ENCODE data around the gene PLXNA3. TPM values are rescaled to one million over a fixed set of nuclear protein-coding genes. Genes with fewer than 3 reads are reported as not detected.

The PLXNA3 gene
- total RNA-seq, 2 experiments from 2014 or later, result 35.1 to 38.1 TPM

- peaks cover 38% of the 10 kb centered on the region for H3K36me3 ChIP-seq (ENCODE audit: insufficient read depth, low read length)
- peaks cover 21% of the 10 kb centered on the region for H3K36me3 Mint-ChIP-seq (ENCODE audit: low read depth)
- H3K4me1 Mint-ChIP-seq (ENCODE audit: low read depth), result no peaks in the 10 kb centered on the region
- no peak for TF ChIP-seq CTCF (IDR thresholded peaks at IDR 0.05)
- no peaks in the 10 kb centered on the region for H3K9me3 ChIP-seq (ENCODE audit: control insufficient read depth in 1 of 2, insufficient read depth in 1 of 2, low read length in 2 of 2)
- POLR2A ChIA-PET, result no interaction called here
- CTCF ChIA-PET, result no interaction called here
- ATAC-seq (ENCODE audit: poor library complexity), result no peak
- intact Hi-C loops (cut with DNase I, micrococcal nuclease), result no loop called here
- H3K27me3 ChIP-seq (ENCODE audit: control insufficient read depth in 1 of 2, insufficient read depth in 2 of 2, low read length in 2 of 2), result no peaks in the 10 kb centered on the region
- H3K4me3 Mint-ChIP-seq, result no peak overlapping the region
- H3K27ac ChIP-seq (ENCODE audit: low read depth in 1 of 2, low read length in 2 of 2), result no peak overlapping the region
- H3K4me1 ChIP-seq (ENCODE audit: insufficient read depth, low read length), result peaks cover 24% of the 10 kb centered on the region
- DNase-seq, result no peak
- no peaks in the 10 kb centered on the region for H3K27me3 Mint-ChIP-seq
- H3K4me3 ChIP-seq (ENCODE audit: low read length), result no peak overlapping the region
- no peak overlapping the region for H3K27ac Mint-ChIP-seq
- H3K9me3 Mint-ChIP-seq, result no peaks in the 10 kb centered on the region
Measured at GRCh38 chrX:154449618-154450017, 8.5 kb upstream of the PLXNA3 start.

- Mint-ChIP-seq H3K27ac (no peak overlapping the region), H3K36me3 (ENCODE audit: low read depth) (peaks cover 21% of the 10 kb centered on the region), H3K4me3 (no peak overlapping the region), H3K4me1 (ENCODE audit: low read depth) (no peaks in the 10 kb centered on the region), H3K27me3 (no peaks in the 10 kb centered on the region), H3K9me3 (no peaks in the 10 kb centered on the region)
- intact Hi-C loops (cut with DNase I, micrococcal nuclease), result no loop called here
- H3K36me3 ChIP-seq (ENCODE audit: insufficient read depth, low read length), result peaks cover 38% of the 10 kb centered on the region
- DNase-seq (no peak), ATAC-seq (ENCODE audit: poor library complexity) (no peak)
- no peak for TF ChIP-seq CTCF (IDR thresholded peaks at IDR 0.05)
- no peaks in the 10 kb centered on the region for H3K9me3 ChIP-seq (ENCODE audit: control insufficient read depth in 1 of 2, insufficient read depth in 1 of 2, low read length in 2 of 2)
- H3K4me1 ChIP-seq (ENCODE audit: insufficient read depth, low read length), result peaks cover 17% of the 10 kb centered on the region
- POLR2A ChIA-PET, result no interaction called here
- no peak overlapping the region for H3K4me3 ChIP-seq (ENCODE audit: low read length)
- CTCF ChIA-PET, result no interaction called here
- H3K27ac ChIP-seq (ENCODE audit: low read depth in 1 of 2, low read length in 2 of 2), result no peak overlapping the region
- no peaks in the 10 kb centered on the region for H3K27me3 ChIP-seq (ENCODE audit: control insufficient read depth in 1 of 2, insufficient read depth in 2 of 2, low read length in 2 of 2)
Measured at GRCh38 chrX:154450312-154450711, 7.8 kb upstream of the PLXNA3 start.

- Mint-ChIP-seq H3K27me3 (no peaks in the 10 kb centered on the region), H3K27ac (no peak overlapping the region), H3K36me3 (ENCODE audit: low read depth) (peaks cover 16% of the 10 kb centered on the region), H3K4me1 (ENCODE audit: low read depth) (peaks cover 5% of the 10 kb centered on the region), H3K9me3 (no peaks in the 10 kb centered on the region), H3K4me3 (no peak overlapping the region)
- CTCF ChIA-PET, result no interaction called here
- Histone ChIP-seq H3K4me3 (ENCODE audit: low read length) (no peak overlapping the region), H3K9me3 (ENCODE audit: control insufficient read depth in 1 of 2, insufficient read depth in 1 of 2, low read length in 2 of 2) (no peaks in the 10 kb centered on the region), H3K27me3 (ENCODE audit: control insufficient read depth in 1 of 2, insufficient read depth in 2 of 2, low read length in 2 of 2) (no peaks in the 10 kb centered on the region), H3K27ac (ENCODE audit: low read depth in 1 of 2, low read length in 2 of 2) (no peak overlapping the region), H3K36me3 (ENCODE audit: insufficient read depth, low read length) (peaks cover 26% of the 10 kb centered on the region), H3K4me1 (ENCODE audit: insufficient read depth, low read length) (peaks cover 5% of the 10 kb centered on the region)
- DNase-seq (no peak), ATAC-seq (ENCODE audit: poor library complexity) (no peak)
- TF ChIP-seq CTCF (IDR thresholded peaks at IDR 0.05), result no peak
- POLR2A ChIA-PET, result no interaction called here
- intact Hi-C loops (cut with DNase I, micrococcal nuclease), result no loop called here
Measured at GRCh38 chrX:154452823-154453222, 5.3 kb upstream of the PLXNA3 start.
